SK-MEL-5 (cell line): Measurements from ENCODE around the gene DHDDS. TPM values are rescaled to one million over a fixed set of nuclear protein-coding genes. Genes with fewer than 3 reads are reported as not detected.
"Not testable (repeated sequence)": the region's sequence is repeated elsewhere in the genome, so short reads cannot be mapped to it uniquely, and the experiment has no call there.

Source experiments
- DNase-seq: peaks from one replicate; pipeline ENCODE4 v3.0.0-alpha.2; 2016; ENCODE audit warnings: low read depth, low spot score
- in situ Hi-C: cut with HindIII; loops from 2 replicates; pipeline ENCODE4 v1.10.0; 2016; ENCODE audit warnings: low sequenced_read_pairs, high pct_unique_total_duplicates, low pct_unique_long_range_greater_than_20kb
- polyA plus RNA-seq, 2 experiments: library from polyadenylated mRNA; depleted of rRNA; stranded (reverse); fragments of >200 nt; gene quantifications; 2 replicates each; pipeline ENCODE4 v1.2.3, GENCODE V29; 2015
- total RNA-seq: library from RNA; depleted of rRNA; stranded (reverse); fragments of >200 nt; shearing (Covaris generic); gene quantifications from 2 replicates; pipeline ENCODE4 v1.2.3, GENCODE V29; 2014; rRNA removed

Gene DHDDS
- 32.7 and 35.4 TPM in 2 replicates for total RNA-seq
- 34.4 and 37.5 TPM in 2 replicates for polyA plus RNA-seq (2015; cell fraction: cytosol; rRNA removed)
- polyA plus RNA-seq (2015; cell fraction: nucleus; rRNA removed): 137 and 149 TPM in 2 replicates

GRCh38 chr1:26431979-26432695 is at the start of gene DHDDS:
Gene DHDDS (plus strand): TSS chr1:26432321. CDS start chr1:26432946, 625 bp downstream.
- in situ Hi-C loops: no loop called here
- DNase-seq: peak; percentile 97

GRCh38 chr1:26384076-26384475 is 48.0 kb upstream of the DHDDS start:
- DNase-seq: no peak
- in situ Hi-C loops: no loop called here

GRCh38 chr1:26385063-26385462 is 47.1 kb upstream of the DHDDS start:
- DNase-seq, in situ Hi-C loops: not testable (repeated sequence)

- no peak for DNase-seq
- in situ Hi-C loops: no loop called here
Observed at GRCh38 chr1:26387447-26387846, 44.7 kb upstream of the DHDDS start.

GRCh38 chr1:26388791-26389445 is 43.2 kb upstream of the DHDDS start:
- DNase-seq: no peak
- in situ Hi-C loops: no loop called here

- no peak for DNase-seq
- in situ Hi-C loops: no loop called here
Observed at GRCh38 chr1:26389604-26390247, 42.4 kb upstream of the DHDDS start.

- peak; percentile 75 for DNase-seq
- in situ Hi-C loops: no loop called here
Observed at GRCh38 chr1:26391450-26391849, 40.7 kb upstream of the DHDDS start.

GRCh38 chr1:26395754-26396153 is 36.4 kb upstream of the DHDDS start:
- no peak for DNase-seq
- in situ Hi-C loops: no loop called here

GRCh38 chr1:26399034-26399433 is 33.1 kb upstream of the DHDDS start:
- no peak for DNase-seq

GRCh38 chr1:26401891-26402290 is 30.2 kb upstream of the DHDDS start:
- in situ Hi-C loops: no loop called here

More at GRCh38 chr1:26399034-26399433, 33.1 kb upstream of the DHDDS start:
- in situ Hi-C loops: no loop called here

GRCh38 chr1:26403656-26404055 is 28.5 kb upstream of the DHDDS start:
- no peak for DNase-seq
- in situ Hi-C loops: no loop called here

More at GRCh38 chr1:26401891-26402290, 30.2 kb upstream of the DHDDS start:
- no peak for DNase-seq

- no peak for DNase-seq
- in situ Hi-C loops: no loop called here
Observed at GRCh38 chr1:26404641-26405040, 27.5 kb upstream of the DHDDS start.

GRCh38 chr1:26405281-26405915 is 26.7 kb upstream of the DHDDS start:
- in situ Hi-C loops: no loop called here
- DNase-seq: no peak

- in situ Hi-C loops: no loop called here
- DNase-seq: peak; percentile 64
Observed at GRCh38 chr1:26408604-26409003, 23.5 kb upstream of the DHDDS start.

- DNase-seq: peak; percentile 11
- in situ Hi-C loops: no loop called here
Observed at GRCh38 chr1:26409191-26409807, 22.8 kb upstream of the DHDDS start.

GRCh38 chr1:26410706-26411623 is 21.2 kb upstream of the DHDDS start, which contains the start of gene LIN28A:
Gene LIN28A (plus strand): TSS chr1:26410817. CDS start chr1:26410892, 75 bp downstream.
- in situ Hi-C loops: no loop called here
- no peak for DNase-seq
